C4-2B (cell line): ENCODE results near the gene EHD2.
"Not testable (repeated sequence)": the region's sequence is repeated elsewhere in the genome, so short reads cannot be mapped to it uniquely, and the experiment has no call there.

Source experiments
- H3K27ac ChIP-seq: fragments of 450-650 bp; 2 replicates; pipeline ENCODE4 v1.5.1; 2017
- CTCF ChIP-seq: fragments of 450-650 bp; conservative IDR thresholded peaks from 2 replicates; pipeline ENCODE4 v1.5.1; 2017; ENCODE audit warnings: mild to moderate bottlenecking
- ZFX ChIP-seq: fragments of 450-650 bp; IDR thresholded peaks from 2 replicates; pipeline ENCODE4 v1.6.1; 2017

The EHD2 gene

GRCh38 chr19:47719047-47719859 is 6.0 kb downstream of the EHD2 start:
- H3K27ac ChIP-seq, result no peak overlapping the region
- no peak for TF ChIP-seq CTCF
- TF ChIP-seq ZFX, result no peak

- no peak for TF ChIP-seq ZFX
- no peak for TF ChIP-seq CTCF
- no peak overlapping the region for H3K27ac ChIP-seq
Observed at GRCh38 chr19:47720669-47721422, 7.6 kb downstream of the EHD2 start.

GRCh38 chr19:47723581-47723940 is 10.3 kb downstream of the EHD2 start:
- TF ChIP-seq ZFX (no peak), CTCF (no peak)
- no peak overlapping the region for H3K27ac ChIP-seq

GRCh38 chr19:47725759-47726401 is 12.7 kb downstream of the EHD2 start:
- no peak overlapping the region for H3K27ac ChIP-seq
- TF ChIP-seq CTCF (no peak), ZFX (no peak)

- H3K27ac ChIP-seq, result no peak overlapping the region
- no peak for TF ChIP-seq ZFX
- TF ChIP-seq CTCF, result no peak
Observed at GRCh38 chr19:47726467-47726866, 13.2 kb downstream of the EHD2 start.

- H3K27ac ChIP-seq, result not testable (repeated sequence)
Observed at GRCh38 chr19:47728295-47728694, 15.1 kb downstream of the EHD2 start.

- no peak for TF ChIP-seq ZFX
- no peak for TF ChIP-seq CTCF
- no peak overlapping the region for H3K27ac ChIP-seq
Observed at GRCh38 chr19:47729468-47729798, 16.2 kb downstream of the EHD2 start.
